ENCODE results near the gene TAS2R31.

The TAS2R31 gene

GRCh38 chr12:10994307-10994706, 36.9 kb downstream of the TAS2R31 start:
- DNase-seq = no peak

- DNase-seq = no peak
These were observed 42.1 kb downstream of the TAS2R31 start for GRCh38 chr12:10989107-10989506.

GRCh38 chr12:10986812-10987211, 44.4 kb downstream of the TAS2R31 start, which contains the start of gene TAS2R50:
Gene TAS2R50 (minus strand): TSS chr12:10986912. CDS start chr12:10986860, 52 bp downstream.
- no peak for DNase-seq

GRCh38 chr12:10982244-10982643, 49.0 kb downstream of the TAS2R31 start:
- no peak for DNase-seq
